ENCODE results near the gene CTNNBIP1.
A peak's percentile ranks its signal among the peaks of the same experiment; 100 is the strongest.
"Not testable (repeated sequence)": the region's sequence is repeated elsewhere in the genome, so short reads cannot be mapped to it uniquely, and the experiment has no call there.

The CTNNBIP1 gene

DNA sequence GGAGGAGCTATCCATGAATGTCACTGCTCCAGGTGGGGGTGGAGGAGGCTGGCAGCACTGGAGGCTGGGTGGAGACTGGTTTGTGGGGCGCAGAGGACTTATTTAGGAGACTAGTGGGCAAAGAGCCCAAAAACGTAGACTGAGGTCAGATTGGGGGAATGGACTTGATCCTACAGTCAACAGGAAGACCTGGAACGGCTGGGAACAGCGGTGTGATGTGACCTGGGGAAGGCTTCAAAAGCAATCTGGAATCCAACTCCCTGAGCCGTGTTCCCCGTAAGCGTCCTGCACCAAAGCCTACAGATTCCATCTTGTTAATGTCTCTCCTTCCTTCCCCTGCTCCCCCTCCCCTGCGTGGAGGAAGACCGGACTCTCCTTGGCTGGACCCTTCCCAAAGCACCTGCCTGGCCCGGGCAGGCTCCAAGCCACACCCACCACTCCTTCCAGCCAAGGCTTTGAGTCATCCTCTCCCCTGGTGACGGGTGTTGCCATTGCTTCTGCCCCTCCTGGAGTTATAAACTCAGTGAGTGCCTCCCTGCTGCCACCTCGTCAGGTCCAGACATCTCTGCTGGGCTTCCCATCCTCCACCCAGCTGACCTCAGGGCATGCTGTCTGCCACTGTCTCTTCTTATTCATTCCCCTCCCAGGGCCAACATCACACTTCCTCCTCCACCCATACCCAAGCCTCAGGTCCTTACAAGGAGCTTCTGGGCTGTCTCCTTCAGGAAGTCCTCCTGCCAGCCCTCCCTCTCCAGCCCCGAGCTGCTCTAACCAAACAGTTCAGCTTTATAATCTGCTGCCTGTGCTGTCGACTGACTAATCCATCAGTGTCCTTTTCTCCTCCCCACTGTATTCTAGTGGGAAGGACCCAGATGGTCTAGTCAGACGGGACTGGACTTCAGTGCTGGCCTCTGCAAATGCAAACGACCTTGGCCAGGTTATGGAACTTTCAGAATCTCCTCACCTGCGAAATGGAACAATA lies 84.7 kb downstream of the CTNNBIP1 start:
- peak; percentile 56 for DNase-seq

DNA sequence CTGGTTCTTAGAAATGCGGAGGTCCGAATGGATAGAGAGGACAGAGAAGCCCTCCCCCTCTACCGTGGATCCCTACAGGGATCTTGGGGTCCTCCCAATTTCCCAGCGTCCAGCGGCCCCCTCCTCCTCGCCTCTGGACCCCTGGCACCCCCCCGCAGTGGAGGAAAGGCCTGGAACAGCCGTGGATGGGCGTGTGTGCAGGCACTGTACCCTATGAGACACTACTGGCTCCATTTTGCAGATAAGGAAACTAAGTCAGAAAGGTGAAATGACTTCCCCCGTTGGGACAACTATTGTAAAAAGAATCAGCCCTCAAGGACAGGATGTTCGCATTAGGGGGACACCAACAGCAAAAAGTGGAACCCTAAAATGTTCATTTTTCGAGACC lies 85.4 kb downstream of the CTNNBIP1 start:
- no peak for DNase-seq

GRCh38 chr1:9823943-9824701 lies 85.9 kb downstream of the CTNNBIP1 start, which contains the start of gene CLSTN1:
Gene CLSTN1, minus strand, starts transcription at chr1:9823965. Its CDS starts 232 bp downstream, at chr1:9823733.
- peak; percentile 90 for DNase-seq

GRCh38 chr1:9823693-9823942 lies 86.5 kb downstream of the CTNNBIP1 start:
- DNase-seq, result peak; percentile 60

- DNase-seq, result peak; percentile 65
Observed at GRCh38 chr1:9822897-9823692, 87.0 kb downstream of the CTNNBIP1 start.

DNA sequence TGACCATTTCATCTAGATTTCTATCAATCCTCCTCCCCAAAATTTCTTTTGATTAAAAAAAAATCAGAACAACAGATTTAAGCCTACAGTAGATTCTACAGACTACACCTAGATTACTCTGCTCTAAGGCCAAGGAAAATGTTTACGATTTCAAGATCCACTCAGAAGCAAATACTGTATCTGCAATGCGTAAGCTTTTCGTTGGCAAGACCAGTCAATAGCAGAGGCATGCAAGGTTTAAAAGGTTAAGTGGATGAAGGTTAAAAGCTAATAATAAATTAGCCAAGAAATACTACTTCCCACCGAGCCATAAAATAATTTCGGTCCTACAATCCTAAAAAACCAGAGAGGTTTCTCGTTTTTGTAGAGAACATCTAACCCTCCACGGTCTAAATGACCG lies 87.6 kb downstream of the CTNNBIP1 start:
- DNase-seq, result no peak

GRCh38 chr1:9821710-9822109 lies 88.4 kb downstream of the CTNNBIP1 start:
- no peak for DNase-seq

DNA sequence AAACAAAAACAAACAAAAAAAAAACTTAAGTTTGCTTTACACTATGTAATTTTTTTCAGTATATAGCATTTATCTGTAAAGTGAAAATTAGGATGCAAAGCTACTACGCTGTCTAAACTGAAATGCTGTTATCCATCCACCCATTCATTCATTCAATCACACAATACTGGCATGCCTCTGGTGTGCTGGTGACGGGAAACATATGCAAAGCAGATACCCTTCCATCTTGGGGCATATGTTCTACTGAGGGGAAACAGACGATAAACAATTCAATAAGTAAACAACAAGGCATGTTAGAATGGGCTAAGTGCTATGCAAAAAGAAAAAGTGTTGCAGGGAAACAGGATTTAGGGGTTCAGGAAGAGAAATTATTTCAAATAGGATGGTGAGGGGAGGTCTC lies 89.5 kb downstream of the CTNNBIP1 start:
- DNase-seq, result no peak

DNA sequence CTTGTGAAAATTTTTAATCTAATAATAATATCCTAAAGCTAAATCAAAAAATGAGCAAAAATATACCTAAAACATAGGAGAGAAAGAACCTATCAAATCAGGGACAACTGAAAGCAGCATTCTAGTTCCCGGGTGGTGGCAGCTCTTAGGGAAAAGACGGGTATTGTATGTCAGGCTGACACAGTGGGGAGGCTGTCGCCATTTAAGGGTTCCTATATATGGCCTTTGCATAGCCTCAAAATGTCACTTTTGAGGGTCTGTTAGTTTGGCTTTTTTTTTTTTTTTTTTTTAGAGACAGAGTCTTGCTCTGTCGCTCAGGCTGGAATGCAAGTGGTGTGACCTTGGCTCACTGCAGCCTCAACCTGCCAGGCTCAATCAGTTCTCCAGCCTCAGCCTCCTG lies 92.3 kb downstream of the CTNNBIP1 start:
- no peak for DNase-seq

DNA sequence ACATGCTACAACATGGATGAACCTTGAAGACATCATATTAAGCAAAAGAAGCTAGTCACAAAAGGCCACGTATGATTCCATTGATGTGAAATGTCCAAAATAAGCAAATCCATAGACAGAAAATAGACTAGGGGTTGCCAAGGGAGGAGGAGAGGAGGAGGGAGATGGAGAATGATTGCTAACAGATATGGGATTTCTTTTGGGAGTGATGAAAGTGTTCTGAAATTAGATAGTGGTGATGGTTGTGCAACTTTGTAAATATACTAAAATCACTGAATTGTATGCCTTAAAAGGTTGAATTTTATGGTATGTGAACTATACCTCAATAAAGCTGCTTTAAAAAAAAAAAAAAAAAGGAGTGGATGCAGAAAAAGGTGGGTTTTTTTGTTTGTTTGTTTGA lies 93.9 kb downstream of the CTNNBIP1 start:
- no peak for DNase-seq

DNA sequence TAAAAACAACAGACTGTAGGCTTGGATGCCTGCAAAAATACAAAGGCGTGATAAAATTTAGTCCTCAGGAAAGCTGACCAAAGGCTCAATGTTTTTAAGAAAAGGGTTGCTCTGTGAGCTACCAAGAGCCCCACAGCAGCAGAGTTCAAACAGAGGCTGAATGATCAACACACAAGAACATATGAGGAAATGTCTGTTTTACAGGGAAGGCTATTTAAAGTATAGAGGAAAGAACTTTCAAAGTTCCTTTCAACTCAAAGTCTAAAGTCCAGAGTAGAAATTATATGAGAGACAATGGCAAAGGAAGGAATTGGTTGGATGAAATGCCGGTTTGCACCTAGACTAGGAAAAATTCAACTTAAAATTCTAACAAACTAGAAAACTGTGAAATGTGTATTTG lies 94.9 kb downstream of the CTNNBIP1 start:
- DNase-seq, result no peak

- no peak for DNase-seq
Observed at GRCh38 chr1:9814619-9815018, 95.5 kb downstream of the CTNNBIP1 start.

GRCh38 chr1:9811239-9811966 lies 98.7 kb downstream of the CTNNBIP1 start:
- DNase-seq, result no peak

DNA sequence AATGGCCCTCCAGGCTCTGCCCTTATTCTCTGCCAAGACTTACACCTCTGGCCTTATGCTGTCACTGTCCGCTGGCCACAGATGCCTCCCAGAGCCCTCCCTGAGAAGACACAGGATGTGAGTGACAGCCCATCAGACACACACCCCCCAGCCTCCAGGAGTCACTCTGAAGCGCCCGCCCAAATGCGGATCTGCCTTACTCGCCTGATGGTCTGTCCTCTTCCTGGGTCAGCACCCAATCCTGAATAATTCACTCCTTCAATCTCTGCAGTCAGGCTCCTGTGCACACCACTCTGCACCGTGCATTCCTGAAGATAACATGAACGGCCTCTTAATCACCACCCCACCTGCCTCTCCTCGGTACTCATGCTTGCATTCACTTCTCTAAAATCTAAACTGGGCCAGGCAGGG lies 101.0 kb downstream of the CTNNBIP1 start:
- peak; percentile 40 for DNase-seq

- DNase-seq, result no peak
Observed at GRCh38 chr1:9808459-9808858, 101.6 kb downstream of the CTNNBIP1 start.

DNA sequence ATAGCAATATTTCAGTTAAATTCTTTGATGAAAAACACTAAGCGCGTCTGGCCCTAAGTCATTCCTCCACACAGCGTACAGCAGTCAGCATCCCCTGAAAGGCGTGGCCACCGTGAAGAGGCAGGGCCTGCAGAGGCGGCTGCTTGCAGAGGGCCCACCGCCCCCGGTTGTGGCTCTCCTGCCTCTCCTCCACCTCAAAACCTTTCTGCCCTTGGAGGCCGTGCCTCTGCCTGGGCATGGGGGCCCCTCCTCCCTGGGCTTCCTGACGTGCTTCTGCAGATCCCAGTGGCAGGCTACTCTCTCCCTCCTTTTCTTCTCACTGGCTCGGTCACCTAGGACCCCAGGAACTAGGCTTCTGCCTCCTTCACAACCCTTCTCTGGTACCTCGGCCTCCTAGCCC lies 102.5 kb downstream of the CTNNBIP1 start:
- DNase-seq, result no peak

DNA sequence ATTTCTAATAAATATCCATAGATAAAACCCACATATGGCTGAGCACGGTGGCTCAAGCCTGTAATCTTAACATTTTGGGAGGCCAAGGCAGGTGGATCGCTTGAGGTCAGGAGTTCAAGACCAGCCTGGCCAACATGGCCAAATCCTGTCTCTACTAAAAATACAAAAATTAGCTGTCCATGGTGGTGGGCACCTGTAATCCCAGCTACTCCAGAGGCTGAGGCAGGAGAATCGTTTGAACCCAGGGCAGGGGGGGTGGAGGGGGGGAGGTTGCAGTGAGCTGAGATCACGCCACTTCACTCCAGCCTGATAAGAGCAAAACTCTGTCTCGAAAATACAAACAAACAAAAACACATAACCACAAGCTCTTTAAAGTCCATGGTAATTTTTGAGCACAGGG lies 104.1 kb downstream of the CTNNBIP1 start:
- not testable (repeated sequence) for DNase-seq

DNA sequence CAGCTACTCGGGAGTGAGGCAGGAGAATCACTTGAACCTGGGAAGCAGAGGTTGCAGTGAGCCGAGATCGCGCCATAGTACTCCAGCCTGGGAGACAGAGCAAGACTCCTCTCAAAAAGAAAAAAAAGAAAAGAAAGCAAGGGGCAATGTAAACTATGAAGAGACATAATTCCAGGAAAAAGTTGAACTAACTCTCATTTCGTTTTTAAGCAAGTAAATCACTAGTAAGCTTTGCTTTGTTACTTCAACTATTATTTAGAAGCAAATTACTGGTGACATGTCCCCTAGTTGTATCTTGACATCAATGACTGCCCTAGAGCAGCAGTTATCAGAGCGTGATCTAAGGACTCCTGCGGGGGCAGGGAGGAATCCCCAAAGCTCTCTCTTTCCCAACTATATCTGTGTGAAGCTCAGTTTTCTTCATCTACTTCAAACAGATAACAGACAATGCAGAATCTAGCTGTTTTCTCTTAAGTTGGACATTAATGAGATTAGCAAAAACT lies 105.0 kb downstream of the CTNNBIP1 start:
- no peak for DNase-seq

GRCh38 chr1:9803003-9803918 lies 106.8 kb downstream of the CTNNBIP1 start:
- not testable (repeated sequence) for DNase-seq

DNA sequence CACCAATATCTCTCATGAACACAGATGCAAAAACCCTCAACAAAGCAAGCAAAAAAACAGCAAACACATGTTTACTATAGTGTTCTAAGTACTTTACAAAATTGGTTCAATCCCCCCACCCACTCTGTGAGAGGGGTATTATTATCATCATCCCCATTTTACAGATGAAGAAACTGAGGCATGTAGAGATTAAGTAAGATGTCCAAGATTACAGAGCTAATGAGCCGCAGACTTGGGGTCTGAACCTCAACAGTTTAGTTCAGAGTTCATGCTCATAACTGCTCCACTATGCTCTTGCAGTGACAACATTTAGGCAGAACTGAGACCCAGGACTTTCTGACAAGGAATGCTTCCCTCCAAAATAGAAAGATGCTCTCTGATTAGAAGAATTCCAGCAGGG lies 108.2 kb downstream of the CTNNBIP1 start:
- no peak for DNase-seq

Measured in retina (tissue), 1 donor.